GM12878 (cell line): ENCODE results near the gene TTC39C. TPM values are rescaled to one million over a fixed set of nuclear protein-coding genes. Genes with fewer than 3 reads are reported as not detected.

ENCODE experiments used
- ATAC-seq: fragments of 200-7000 bp; cut with Tn5 transposase; 3 replicates; pipeline ENCODE4 v1.9.1; 2020; ENCODE audit warnings: mild to moderate bottlenecking, moderate library complexity
- BruUV-seq: library from RNA; stranded (reverse); fragments of 400-500 nt; replicated peaks from 2 replicates; lab custom pipeline; 2021; lab: Mats Ljungman, UMichigan
- CTCF ChIA-PET: fragments of 300-600 bp; sonication (Branson Sonifier 250); formaldehyde crosslinking; extraction: SDS; loops from one replicate; lab custom pipeline; 2021; ENCODE audit warnings: inconsistent platforms; lab: Yijun Ruan, JAX
- POLR2A ChIA-PET: fragments of 350-600 bp; formaldehyde crosslinking; extraction: SDS; loops from one replicate; lab custom pipeline; 2021; ENCODE audit warnings: inconsistent platforms; lab: Charles Lee
- RAD21 ChIA-PET: fragments of 300-600 bp; sonication (Branson Sonifier 250); formaldehyde crosslinking; loops from one replicate; lab custom pipeline; 2023; ENCODE audit warnings: antibody characterized with exemption; ENCODE audit not compliant: unreplicated experiment; lab: Charles Lee
- SMC1A ChIA-PET: fragments of 300-600 bp; sonication (Branson Sonifier 250); formaldehyde crosslinking; loops from one replicate; lab custom pipeline; 2023; ENCODE audit not compliant: unreplicated experiment, uncharacterized antibody; lab: Charles Lee
- DNase-seq: peaks from one replicate; pipeline ENCODE4 v3.0.0-alpha.2; 2011; ENCODE audit warnings: low read depth, low spot score
- FAIRE-seq: peaks from 3 replicates; lab custom pipeline; 2011; peaks lifted over from hg19 to GRCh38; lab: Jason Lieb, UNC
- H2AFZ ChIP-seq: 2 replicates; pipeline ENCODE4 v1.6.0; 2011; ENCODE audit warnings: low read depth, low read length, control low read depth; ENCODE audit not compliant: control insufficient read depth
- H3K27ac ChIP-seq: 2 replicates; pipeline ENCODE4 v1.5.1; 2011; ENCODE audit warnings: control low read depth; ENCODE audit not compliant: control insufficient read depth, insufficient read depth
- H3K27me3 ChIP-seq, 2 experiments: replicated peaks in 1 of 2; 2 replicates each; pipeline versions ENCODE4 v1.6.0 to v1.6.1; 2011; ENCODE audit warnings: low read length in 1 of 2; ENCODE audit not compliant: control insufficient read depth in 2 of 2, insufficient read depth in 2 of 2
- H3K36me3 ChIP-seq, 2 experiments: 2 replicates each; pipeline ENCODE4 v1.5.1; 2011; ENCODE audit warnings: low read length in 1 of 2; ENCODE audit not compliant: control insufficient read depth in 2 of 2, insufficient read depth in 2 of 2
- H3K4me1 ChIP-seq: 2 replicates; pipeline ENCODE4 v1.6.1; 2011; ENCODE audit warnings: mild to moderate bottlenecking, low read length, moderate library complexity, mixed read lengths; ENCODE audit not compliant: control insufficient read depth, insufficient read depth
- H3K4me2 ChIP-seq: 2 replicates; pipeline ENCODE4 v1.6.0; 2011; ENCODE audit warnings: control low read depth; ENCODE audit not compliant: control insufficient read depth, insufficient read depth
- H3K4me3 ChIP-seq: fragments of 200-600 bp; sonication (generic); 2 replicates; pipeline ENCODE4 v1.5.1; 2016
- H3K79me2 ChIP-seq: 2 replicates; pipeline ENCODE4 v1.6.0; 2011; ENCODE audit warnings: low read length; ENCODE audit not compliant: control insufficient read depth, insufficient read depth
- H3K9ac ChIP-seq: 2 replicates; pipeline ENCODE4 v1.8.0; 2011; ENCODE audit warnings: low read length, control low read depth, mixed read lengths; ENCODE audit not compliant: control insufficient read depth, insufficient read depth
- H3K9me3 ChIP-seq: replicated peaks from 3 replicates; pipeline ENCODE4 v1.5.1; 2011; ENCODE audit warnings: mild to moderate bottlenecking, low read length; ENCODE audit not compliant: control insufficient read depth, insufficient read depth
- H4K20me1 ChIP-seq: 2 replicates; pipeline ENCODE4 v1.6.0; 2011; ENCODE audit not compliant: control insufficient read depth, insufficient read depth
- CBX3 ChIP-seq: fragments of 200-600 bp; sonication (generic); IDR thresholded peaks from 2 replicates; pipeline ENCODE4 v1.6.1; 2016; ENCODE audit warnings: low read depth, borderline replicate concordance
- MEF2A ChIP-seq: IDR thresholded peaks from 2 replicates; pipeline ENCODE4 v1.6.1; 2011; ENCODE audit warnings: low read depth, mild to moderate bottlenecking, low read length, moderate library complexity; ENCODE audit not compliant: insufficient read depth
- NFYB ChIP-seq: IDR thresholded peaks from 2 replicates; pipeline ENCODE4 v1.6.1; 2011; ENCODE audit warnings: low read depth, mild to moderate bottlenecking, low read length, improper control_type of control experiment, moderate library complexity; ENCODE audit not compliant: insufficient read depth
- NR2C2 ChIP-seq: IDR thresholded peaks from 2 replicates; pipeline ENCODE4 v1.6.1; 2011; ENCODE audit warnings: borderline replicate concordance, low read depth; ENCODE audit not compliant: control insufficient read depth, insufficient read length
- PBX3 ChIP-seq: IDR thresholded peaks from 2 replicates; pipeline ENCODE4 v1.6.1; 2011; ENCODE audit warnings: mild to moderate bottlenecking, low read depth, low read length, moderate library complexity; ENCODE audit not compliant: insufficient replicate concordance
- RB1 ChIP-seq: fragments of 450-650 bp; formaldehyde crosslinking; IDR thresholded peaks from 2 replicates; pipeline ENCODE4 v1.6.1; 2017; ENCODE audit warnings: mild to moderate bottlenecking, borderline replicate concordance
- RUNX3 ChIP-seq: IDR thresholded peaks from 2 replicates; pipeline ENCODE4 v1.6.1; 2012; ENCODE audit warnings: low read length, inconsistent platforms
- SREBF2 ChIP-seq: IDR thresholded peaks from 2 replicates; pipeline ENCODE4 v1.6.1; 2012; ENCODE audit warnings: mild to moderate bottlenecking, low read length
- ZBED1 ChIP-seq: IDR thresholded peaks from 2 replicates; pipeline ENCODE4 v1.6.1; 2016; ENCODE audit warnings: borderline replicate concordance
- WGBS: methylation state at CpG from one replicate; pipeline ENCODE4 v1.1.6; 2016; ENCODE audit warnings: low lambda C conversion rate; ENCODE audit not compliant: insufficient replicate concordance, insufficient coverage; ENCODE audit errors: missing lambda C conversion rate; 5-methylcytosine and 5-hydroxymethylcytosine counted together
- in situ Hi-C: fragments of 300-500 bp; cut with MboI; formaldehyde crosslinking; loops from 9 replicates; pipeline ENCODE4 v1.14.3; 2018; ENCODE audit warnings: mixed read lengths
- intact Hi-C: fragments of 100-400 bp; cut with micrococcal nuclease; formaldehyde crosslinking; loops from one replicate; pipeline ENCODE4 v1.14.2; 2022; ENCODE audit not compliant: unreplicated experiment
- polyA plus RNA-seq, 11 experiments: library from polyadenylated mRNA; depleted of rRNA in 4 of 11; unstranded in 6 of 11; stranded (reverse) in 5 of 11; fragments of >200 nt; fragmentation: Nextera tagmentation in 4 of 11; fragmentation: Illumina TruSeq in 1 of 11; extraction: Ambion mirVana in 4 of 11; extraction: Trizol in 1 of 11; gene quantifications; 1 replicate in 1 of 11; 2 replicates in 10 of 11; pipeline versions ENCODE4 v1.2.1 to v1.2.3, GENCODE V29; 2011 to 2016; ENCODE audit warnings: inconsistent platforms in 2 of 11, missing spikeins in 2 of 11, low read depth in 1 of 11
- total RNA-seq, 4 experiments: library from RNA; depleted of rRNA in 3 of 4; stranded (reverse); fragments of >200 nt in 3 of 4; fragmentation: Illumina TruSeq in 1 of 4; extraction: Trizol in 1 of 4; gene quantifications; 2 replicates each; pipeline versions ENCODE4 v1.2.1 to v1.2.3, GENCODE V29; 2013 to 2021
- TF ChIP-seq, protein P1 (sequence below): fragments of 450-650 bp; formaldehyde crosslinking; IDR thresholded peaks from 2 replicates; pipeline ENCODE4 v1.5.0; 2022; ENCODE audit warnings: mild to moderate bottlenecking, missing genetic modification characterization

TTC39C gene
- total and polyA plus RNA-seq, 10 of the 15 experiments (the other 5 are each of a cell fraction or from before 2014, with no cell fraction given): 21.1 to 91.0 (median 64.8) TPM

- FAIRE-seq: no peak
- Histone ChIP-seq H3K9ac (no peak overlapping the region), H3K27me3 (no peaks in the 10 kb centered on the region), H4K20me1 (no peaks in the 10 kb centered on the region), H3K4me1 (peaks cover 35% of the 10 kb centered on the region), H3K4me3 (no peak overlapping the region), H3K9me3 (no peaks in the 10 kb centered on the region; the same call in 1 of the 3 replicates), H3K4me2 (peak overlapping the region; percentile 68), H3K36me3 (no peaks in the 10 kb centered on the region), H3K79me2 (no peaks in the 10 kb centered on the region), H3K27ac (peak overlapping the region; percentile 51; the same call in 1 of the 2 replicates), H2AFZ (no peak overlapping the region)
- SMC1A ChIA-PET: interaction anchor here (1.6 to 2.1 kb wide), 2 partner anchors 11 kb away, joined by 6 to 7 read pairs; no protein-coding TSS in a partner anchor
- RAD21 ChIA-PET: interaction anchor here (0.5 to 0.7 kb wide), 2 partner anchors 16 to 63 kb away, joined by 3 read pairs; no protein-coding TSS in a partner anchor
- WGBS: 81% methylated on average over 17 of the region's 17 CpGs
- BruUV-seq: no TSS peak
- no peak for ATAC-seq
- CTCF ChIA-PET: interaction anchor here (1.4 to 2.1 kb wide), 2 partner anchors 9 to 17 kb away, joined by 4 to 5 read pairs; no protein-coding TSS in a partner anchor
- DNase-seq: no peak
- TF ChIP-seq NFYB: no peak
- TF ChIP-seq RUNX3: 0 out of 2 replicates have a peak, but pooled peaks have one; percentile 15
- in situ Hi-C loops (no loop called here), intact Hi-C loops (no loop called here)
- POLR2A ChIA-PET: no interaction called here
These were observed 32.1 kb upstream of the TTC39C start for GRCh38 chr18:23982155-23983079.

GRCh38 chr18:23983112-23983511 is 31.4 kb upstream of the TTC39C start:
- intact Hi-C loops (no loop called here), in situ Hi-C loops (no loop called here)
- no peak overlapping the region for H3K27ac ChIP-seq
- no peaks in the 10 kb centered on the region; the same call in 1 of the 3 replicates for H3K9me3 ChIP-seq
- no peaks in the 10 kb centered on the region for H3K79me2 ChIP-seq
- FAIRE-seq (no peak), ATAC-seq (no peak), DNase-seq (no peak)
- H3K36me3 ChIP-seq: no peaks in the 10 kb centered on the region
- H3K4me1 ChIP-seq: peaks cover 36% of the 10 kb centered on the region
- SMC1A ChIA-PET: interaction anchor here (0.7 to 2.1 kb wide), 3 partner anchors 10 to 89 kb away, joined by 3 to 6 read pairs (median 4); no protein-coding TSS in a partner anchor
- POLR2A ChIA-PET: no interaction called here
- BruUV-seq: no TSS peak
- H3K9ac ChIP-seq: no peak overlapping the region
- H4K20me1 ChIP-seq: no peaks in the 10 kb centered on the region
- H3K27me3 ChIP-seq: no peaks in the 10 kb centered on the region
- CTCF ChIA-PET: interaction anchor here (1.4 kb wide), 1 partner anchor 16 kb away, joined by 4 read pairs; no protein-coding TSS in a partner anchor
- no peak overlapping the region for H3K4me3 ChIP-seq
- RAD21 ChIA-PET: interaction anchor here (0.5 kb wide), 1 partner anchor 16 kb away, joined by 3 read pairs; no protein-coding TSS in a partner anchor
- no peak overlapping the region for H3K4me2 ChIP-seq
- WGBS: 4% methylated on average over 3 of the region's 3 CpGs
- no peak overlapping the region for H2AFZ ChIP-seq
- TF ChIP-seq SREBF2 (no peak), CBX3 (no peak), NR2C2 (no peak), ZBED1 (no peak), MEF2A (no peak), RB1 (no peak), PBX3 (no peak)
- TF ChIP-seq, protein P1, sequence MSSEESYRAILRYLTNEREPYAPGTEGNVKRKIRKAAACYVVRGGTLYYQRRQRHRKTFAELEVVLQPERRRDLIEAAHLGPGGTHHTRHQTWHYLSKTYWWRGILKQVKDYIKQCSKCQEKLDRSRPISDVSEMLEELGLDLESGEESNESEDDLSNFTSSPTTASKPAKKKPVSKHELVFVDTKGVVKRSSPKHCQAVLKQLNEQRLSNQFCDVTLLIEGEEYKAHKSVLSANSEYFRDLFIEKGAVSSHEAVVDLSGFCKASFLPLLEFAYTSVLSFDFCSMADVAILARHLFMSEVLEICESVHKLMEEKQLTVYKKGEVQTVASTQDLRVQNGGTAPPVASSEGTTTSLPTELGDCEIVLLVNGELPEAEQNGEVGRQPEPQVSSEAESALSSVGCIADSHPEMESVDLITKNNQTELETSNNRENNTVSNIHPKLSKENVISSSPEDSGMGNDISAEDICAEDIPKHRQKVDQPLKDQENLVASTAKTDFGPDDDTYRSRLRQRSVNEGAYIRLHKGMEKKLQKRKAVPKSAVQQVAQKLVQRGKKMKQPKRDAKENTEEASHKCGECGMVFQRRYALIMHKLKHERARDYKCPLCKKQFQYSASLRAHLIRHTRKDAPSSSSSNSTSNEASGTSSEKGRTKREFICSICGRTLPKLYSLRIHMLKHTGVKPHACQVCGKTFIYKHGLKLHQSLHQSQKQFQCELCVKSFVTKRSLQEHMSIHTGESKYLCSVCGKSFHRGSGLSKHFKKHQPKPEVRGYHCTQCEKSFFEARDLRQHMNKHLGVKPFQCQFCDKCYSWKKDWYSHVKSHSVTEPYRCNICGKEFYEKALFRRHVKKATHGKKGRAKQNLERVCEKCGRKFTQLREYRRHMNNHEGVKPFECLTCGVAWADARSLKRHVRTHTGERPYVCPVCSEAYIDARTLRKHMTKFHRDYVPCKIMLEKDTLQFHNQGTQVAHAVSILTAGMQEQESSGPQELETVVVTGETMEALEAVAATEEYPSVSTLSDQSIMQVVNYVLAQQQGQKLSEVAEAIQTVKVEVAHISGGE (CRISPR knock-in tag): no peak
